Fibroblast of lung (primary cell): ENCODE measurements around the gene LARP4B. TPM values are rescaled to one million over a fixed set of nuclear protein-coding genes. Genes with fewer than 3 reads are reported as not detected.

Source experiments
- DNase-seq, 2 donors: peaks; one replicate each; pipeline versions ENCODE4 v3.0.0 to v3.0.0-alpha.2; 2010; ENCODE audit warnings: low read depth in 2 of 2
- H2AFZ ChIP-seq: 2 replicates; pipeline ENCODE4 v1.5.1; 2012; ENCODE audit warnings: low read length, control low read depth, inconsistent platforms
- H3K27ac ChIP-seq: 2 replicates; pipeline ENCODE4 v1.5.1; 2011; ENCODE audit warnings: low read length, control low read depth; ENCODE audit not compliant: insufficient read depth
- H3K27me3 ChIP-seq: 2 replicates; pipeline ENCODE4 v1.5.1; 2011; ENCODE audit warnings: mild to moderate bottlenecking, low read length; ENCODE audit not compliant: control insufficient read depth, insufficient read depth
- H3K36me3 ChIP-seq: 2 replicates; pipeline ENCODE4 v1.5.1; 2011; ENCODE audit warnings: low read length; ENCODE audit not compliant: control insufficient read depth, insufficient read depth
- H3K4me1 ChIP-seq: 2 replicates; pipeline ENCODE4 v1.5.1; 2011; ENCODE audit warnings: low read length; ENCODE audit not compliant: control insufficient read depth, insufficient read depth; ENCODE audit errors: extremely low read depth
- H3K4me2 ChIP-seq: 2 replicates; pipeline ENCODE4 v1.5.1; 2011; ENCODE audit warnings: low read length, control low read depth; ENCODE audit not compliant: insufficient read depth; ENCODE audit errors: extremely low read depth
- H3K4me3 ChIP-seq, 4 experiments: fragments of 200-600 bp in 1 of 4; sonication (generic) in 1 of 4; replicated peaks in 1 of 4; 2 replicates each; pipeline ENCODE4 v1.5.1; 2011 to 2016; ENCODE audit warnings: low read length in 4 of 4, low read depth in 3 of 4, mild to moderate bottlenecking in 3 of 4, control low read depth in 2 of 4, inconsistent platforms in 1 of 4, mixed read lengths in 1 of 4; ENCODE audit not compliant: insufficient read depth in 1 of 4; ENCODE audit errors: control extremely low read depth in 1 of 4
- H3K79me2 ChIP-seq: 2 replicates; pipeline ENCODE4 v1.5.1; 2012; ENCODE audit warnings: mild to moderate bottlenecking, low read length, inconsistent platforms; ENCODE audit not compliant: control insufficient read depth, insufficient read depth
- H3K9ac ChIP-seq: 2 replicates; pipeline ENCODE4 v1.5.1; 2011; ENCODE audit warnings: mild to moderate bottlenecking, low read length, control low read depth; ENCODE audit not compliant: insufficient read depth
- H3K9me3 ChIP-seq: 2 replicates; pipeline ENCODE4 v1.5.1; 2012; ENCODE audit warnings: low read depth, low read length; ENCODE audit not compliant: control insufficient read depth, insufficient read depth
- H4K20me1 ChIP-seq: 2 replicates; pipeline ENCODE4 v1.5.1; 2011; ENCODE audit warnings: low read length; ENCODE audit not compliant: control insufficient read depth, insufficient read depth; ENCODE audit errors: extremely low read depth
- EZH2 ChIP-seq: IDR thresholded peaks from 2 replicates; pipeline ENCODE4 v1.5.1; 2012; ENCODE audit warnings: low read length, control low read depth, mild to moderate bottlenecking; ENCODE audit errors: missing control alignments
- polyA plus RNA-seq, 2 donors: library from polyadenylated mRNA; depleted of rRNA in 1 of 2; stranded (reverse) in 1 of 2; unstranded in 1 of 2; fragments of >200 nt; gene quantifications; 2 replicates each; pipeline ENCODE4 v1.2.1, GENCODE V29; 2011 to 2012; ENCODE audit warnings: missing spikeins in 1 of 2
- total RNA-seq: library from RNA; depleted of rRNA; stranded (reverse); fragments of >200 nt; gene quantifications from 2 replicates; pipeline ENCODE4 v1.2.1, GENCODE V29; 2014
- TF ChIP-seq, protein P1 (sequence below), 2 donors: IDR thresholded peaks in 1 of 2; conservative IDR thresholded peaks in 1 of 2; 1 replicate in 1 of 2; 2 replicates in 1 of 2; pipeline ENCODE4 v1.5.1; 2011 to 2012; ENCODE audit warnings: low read length in 2 of 2, control low read depth in 1 of 2, inconsistent platforms in 1 of 2, low read depth in 1 of 2, mild to moderate bottlenecking in 1 of 2

LARP4B gene
- total and polyA plus RNA-seq, 2 donors (not counting 1 experiment from before 2014, with no cell fraction given) = 25.4 to 38.6 TPM

DNA sequence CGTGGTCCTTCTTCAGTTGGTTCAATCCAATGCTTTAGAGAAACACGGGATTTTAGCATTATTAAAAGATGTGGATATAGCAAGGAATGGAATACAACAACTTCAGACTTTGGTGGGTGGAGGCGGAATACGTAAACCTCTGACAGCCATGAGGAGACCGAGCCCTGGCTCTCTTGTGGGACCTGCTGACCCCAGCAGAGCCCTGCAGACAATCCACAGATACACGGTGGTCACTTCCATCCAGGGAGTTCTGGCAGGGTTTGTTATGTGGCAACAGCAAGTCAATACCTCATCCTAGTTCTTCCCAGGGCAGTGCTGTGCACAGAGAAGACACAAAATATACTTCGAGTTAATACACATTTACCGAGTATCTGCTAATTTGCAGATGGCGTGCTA is 123.5 kb downstream of the LARP4B start:
- Histone ChIP-seq H2AFZ (no peak overlapping the region), H3K9ac (no peak overlapping the region), H3K79me2 (no peaks in the 10 kb centered on the region), H3K27ac (no peak overlapping the region), H4K20me1 (no peaks in the 10 kb centered on the region), H3K4me2 (no peak overlapping the region), H3K36me3 (peaks cover 18% of the 10 kb centered on the region), H3K4me3 (no peak overlapping the region), H3K9me3 (no peaks in the 10 kb centered on the region), H3K27me3 (no peaks in the 10 kb centered on the region), H3K4me1 (no peaks in the 10 kb centered on the region)
- TF ChIP-seq, protein P1, sequence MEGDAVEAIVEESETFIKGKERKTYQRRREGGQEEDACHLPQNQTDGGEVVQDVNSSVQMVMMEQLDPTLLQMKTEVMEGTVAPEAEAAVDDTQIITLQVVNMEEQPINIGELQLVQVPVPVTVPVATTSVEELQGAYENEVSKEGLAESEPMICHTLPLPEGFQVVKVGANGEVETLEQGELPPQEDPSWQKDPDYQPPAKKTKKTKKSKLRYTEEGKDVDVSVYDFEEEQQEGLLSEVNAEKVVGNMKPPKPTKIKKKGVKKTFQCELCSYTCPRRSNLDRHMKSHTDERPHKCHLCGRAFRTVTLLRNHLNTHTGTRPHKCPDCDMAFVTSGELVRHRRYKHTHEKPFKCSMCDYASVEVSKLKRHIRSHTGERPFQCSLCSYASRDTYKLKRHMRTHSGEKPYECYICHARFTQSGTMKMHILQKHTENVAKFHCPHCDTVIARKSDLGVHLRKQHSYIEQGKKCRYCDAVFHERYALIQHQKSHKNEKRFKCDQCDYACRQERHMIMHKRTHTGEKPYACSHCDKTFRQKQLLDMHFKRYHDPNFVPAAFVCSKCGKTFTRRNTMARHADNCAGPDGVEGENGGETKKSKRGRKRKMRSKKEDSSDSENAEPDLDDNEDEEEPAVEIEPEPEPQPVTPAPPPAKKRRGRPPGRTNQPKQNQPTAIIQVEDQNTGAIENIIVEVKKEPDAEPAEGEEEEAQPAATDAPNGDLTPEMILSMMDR (conservative IDR thresholded peaks at IDR 0.05 in 1 of 2, IDR thresholded peaks at IDR 0.05 in 1 of 2; ENCODE audit: low read depth in 1 of 2, low read length in 2 of 2) = no peak
- TF ChIP-seq EZH2 = no peak
- no peak for DNase-seq

DNA sequence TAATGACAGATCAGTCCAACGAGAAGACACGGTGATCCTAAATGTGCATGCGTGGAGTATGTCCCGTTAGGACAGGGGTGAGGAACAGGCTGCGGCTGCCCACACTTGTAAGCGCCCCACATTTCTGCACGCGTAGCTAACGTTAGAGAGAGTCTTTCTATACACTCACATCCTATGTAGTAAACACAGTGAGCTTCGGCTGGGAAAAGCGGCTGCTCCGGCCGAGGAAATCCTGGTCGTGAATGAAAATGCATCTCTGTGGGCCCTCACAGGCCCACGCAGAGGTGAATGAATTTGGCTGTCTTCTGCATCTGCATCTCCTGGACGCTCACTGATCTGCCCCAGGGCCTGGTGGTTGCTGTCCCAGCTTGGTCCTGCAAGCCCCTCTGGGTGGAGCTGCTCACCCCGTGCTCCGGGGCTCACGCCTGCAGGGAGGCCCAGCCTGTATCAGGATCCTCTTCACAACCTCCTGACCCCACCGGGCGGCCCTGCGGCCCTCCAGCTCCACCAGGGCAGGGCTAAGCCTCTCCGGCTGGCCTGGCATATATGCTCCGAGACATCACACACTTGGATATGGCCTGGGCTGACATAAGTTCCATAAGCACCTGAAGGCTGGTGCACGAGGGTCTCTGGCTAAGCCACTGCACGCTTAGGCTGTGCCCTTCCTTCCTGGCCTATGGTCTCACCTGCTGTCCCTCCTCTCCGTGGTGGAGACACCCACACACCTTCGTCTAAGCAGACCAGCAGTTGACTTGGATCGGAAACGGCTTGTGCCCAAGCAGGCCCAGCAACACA is 124.1 kb downstream of the LARP4B start:
- no peak overlapping the region for H2AFZ ChIP-seq
- no peak overlapping the region for H3K9ac ChIP-seq
- H3K9me3 ChIP-seq = no peaks in the 10 kb centered on the region
- H3K4me1 ChIP-seq = no peaks in the 10 kb centered on the region
- no peak overlapping the region for H3K27ac ChIP-seq
- H3K79me2 ChIP-seq = no peaks in the 10 kb centered on the region
- H3K27me3 ChIP-seq = no peaks in the 10 kb centered on the region
- no peak overlapping the region for H3K4me2 ChIP-seq
- DNase-seq = no peak
- H3K36me3 ChIP-seq = peaks cover 16% of the 10 kb centered on the region
- H3K4me3 ChIP-seq = no peak overlapping the region
- TF ChIP-seq, protein P1 (conservative IDR thresholded peaks at IDR 0.05 in 1 of 2, IDR thresholded peaks at IDR 0.05 in 1 of 2; ENCODE audit: low read depth in 1 of 2, low read length in 2 of 2) = no peak
- TF ChIP-seq EZH2 = no peak
- no peaks in the 10 kb centered on the region for H4K20me1 ChIP-seq

DNA sequence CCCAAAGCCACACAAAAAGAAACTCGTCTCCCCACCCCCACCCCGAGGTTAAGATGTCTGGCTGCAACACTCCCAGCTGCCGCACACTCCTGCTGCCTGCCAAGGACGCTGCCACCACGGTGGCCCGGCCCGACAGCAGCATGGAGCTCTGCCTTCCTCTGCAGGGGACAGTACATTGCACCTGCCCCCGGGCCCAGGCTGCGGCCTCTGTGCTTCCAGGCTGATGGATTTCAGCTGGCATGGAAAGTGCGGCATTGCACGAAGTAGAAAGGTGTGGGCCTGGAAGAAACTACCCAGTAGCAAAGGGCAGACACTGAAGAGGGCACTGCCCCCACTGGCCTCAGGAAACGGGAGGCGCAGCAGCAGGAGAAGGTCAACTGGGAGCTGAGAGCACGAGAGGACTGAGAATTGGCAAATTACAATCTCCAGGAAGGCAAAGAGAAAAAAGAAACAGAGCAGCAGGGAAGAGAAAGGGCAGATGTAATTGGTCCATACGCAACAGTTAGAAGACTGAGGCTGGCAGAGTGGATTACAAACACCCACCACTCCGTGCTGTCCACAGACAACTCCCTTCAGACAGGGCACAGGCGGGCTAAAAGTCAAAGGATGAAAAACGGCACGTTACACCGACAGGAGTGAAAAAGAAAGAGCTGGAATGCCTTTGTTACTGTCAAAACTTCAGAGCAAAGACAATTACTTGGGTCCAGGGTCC is 124.9 kb downstream of the LARP4B start:
- H3K4me2 ChIP-seq = no peak overlapping the region
- H4K20me1 ChIP-seq = no peaks in the 10 kb centered on the region
- H3K4me3 ChIP-seq = no peak overlapping the region
- H3K79me2 ChIP-seq = no peaks in the 10 kb centered on the region
- H2AFZ ChIP-seq = no peak overlapping the region
- no peaks in the 10 kb centered on the region for H3K9me3 ChIP-seq
- H3K36me3 ChIP-seq = peaks cover 14% of the 10 kb centered on the region
- H3K27ac ChIP-seq = no peak overlapping the region
- H3K4me1 ChIP-seq = no peaks in the 10 kb centered on the region
- DNase-seq = no peak
- TF ChIP-seq, protein P1 (conservative IDR thresholded peaks at IDR 0.05 in 1 of 2, IDR thresholded peaks at IDR 0.05 in 1 of 2; ENCODE audit: low read depth in 1 of 2, low read length in 2 of 2) = no peak
- no peak for TF ChIP-seq EZH2
- no peak overlapping the region for H3K9ac ChIP-seq
- H3K27me3 ChIP-seq = no peaks in the 10 kb centered on the region
